Activated CD4-positive, alpha-beta T cell treated with anti-CD3 and anti-CD28 coated beads for 1 hour (primary cell): ENCODE data around the gene HOXA7.
A peak's percentile ranks its signal among the peaks of the same experiment; 100 is the strongest.

ENCODE experiments used
- DNase-seq: peaks from one replicate; pipeline ENCODE4 v3.0.0-alpha.2; 2020

Gene HOXA7

GRCh38 chr7:27169658-27170425, 13.4 kb upstream of the HOXA7 start:
- DNase-seq: no peak

DNA sequence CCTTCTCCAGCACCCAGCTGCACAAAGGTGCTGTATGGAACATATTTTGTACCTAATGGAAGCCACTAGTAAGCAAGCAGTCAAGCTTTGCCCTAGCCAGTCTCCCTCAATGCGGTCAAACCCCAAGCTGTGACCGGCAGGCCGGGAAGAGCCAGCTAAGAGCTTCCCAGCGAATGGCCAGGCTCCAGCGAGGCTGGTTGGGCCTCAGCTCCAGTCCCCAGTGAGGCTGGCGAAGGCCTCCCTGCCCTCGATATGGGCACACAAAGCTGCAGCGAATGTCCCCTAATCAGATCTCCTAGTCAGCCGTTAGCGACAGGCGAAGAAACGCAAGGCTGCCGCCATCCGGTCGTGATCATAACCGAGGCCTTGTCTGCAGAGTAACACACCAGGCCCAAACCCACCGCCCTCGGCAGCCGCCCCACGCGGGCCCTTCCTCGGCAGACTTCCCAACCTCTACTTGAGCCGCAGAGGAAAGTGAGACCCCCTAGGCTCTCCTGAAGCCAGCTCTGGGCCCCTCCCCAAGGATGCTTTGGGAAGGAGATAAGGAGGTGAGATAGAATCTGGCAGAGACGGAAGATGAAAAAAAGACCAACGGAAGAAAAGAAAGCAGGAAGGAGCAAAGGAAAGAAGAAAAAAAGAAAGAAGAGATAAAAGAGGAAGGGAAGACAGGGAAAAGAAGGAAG, 11.9 kb upstream of the HOXA7 start:
- DNase-seq: no peak

- no peak for DNase-seq
Observed at GRCh38 chr7:27167916-27168264, 11.4 kb upstream of the HOXA7 start.

DNA sequence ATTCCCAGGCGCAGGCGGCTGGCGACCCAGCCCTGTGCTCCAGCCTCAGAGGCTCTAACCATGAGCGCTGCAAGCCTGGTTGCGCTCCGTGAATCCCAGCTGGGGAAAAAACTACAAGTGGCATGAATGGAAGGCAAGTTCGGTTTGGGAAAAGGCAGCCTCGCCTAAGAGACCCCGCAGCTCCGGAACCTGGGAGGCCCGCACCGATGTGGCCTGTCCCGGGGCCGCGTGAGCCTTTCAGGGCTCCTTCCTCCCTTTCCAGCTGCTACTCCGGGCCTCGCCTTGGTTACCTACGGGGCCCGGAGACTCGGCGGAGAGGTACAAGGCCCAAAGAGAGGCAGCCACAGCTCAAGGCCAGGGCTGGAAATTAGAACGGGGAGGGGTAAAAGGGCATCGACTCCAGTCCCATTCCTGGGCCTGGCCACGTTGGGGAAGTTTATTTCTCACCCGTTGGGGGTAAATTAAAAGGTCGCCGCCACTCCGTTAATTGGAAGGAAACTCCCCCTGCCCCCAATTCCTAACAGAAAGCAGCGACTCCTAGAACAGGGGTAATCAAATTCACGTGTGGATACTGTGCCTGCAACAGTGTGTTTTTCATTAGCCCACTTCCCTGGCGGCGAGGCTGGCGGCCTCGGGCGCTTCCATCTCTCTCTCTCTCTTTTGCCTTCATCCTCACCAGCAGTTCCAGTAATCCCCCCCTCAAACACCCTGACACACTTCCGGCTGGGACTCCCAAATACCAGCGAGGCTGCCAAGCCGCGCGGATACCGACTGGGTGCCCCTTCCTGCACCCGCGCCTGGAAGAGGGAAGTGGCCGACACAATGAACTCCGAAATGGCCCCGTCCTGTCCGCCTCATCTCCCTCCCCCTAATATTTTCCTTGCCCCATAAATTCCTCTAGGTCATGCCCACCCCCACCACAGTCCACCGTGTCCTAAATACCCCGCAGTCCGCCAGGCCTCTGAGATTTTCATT, 10.3 kb upstream of the HOXA7 start:
- no peak for DNase-seq

GRCh38 chr7:27165996-27166530, 9.6 kb upstream of the HOXA7 start:
- DNase-seq: no peak

DNA sequence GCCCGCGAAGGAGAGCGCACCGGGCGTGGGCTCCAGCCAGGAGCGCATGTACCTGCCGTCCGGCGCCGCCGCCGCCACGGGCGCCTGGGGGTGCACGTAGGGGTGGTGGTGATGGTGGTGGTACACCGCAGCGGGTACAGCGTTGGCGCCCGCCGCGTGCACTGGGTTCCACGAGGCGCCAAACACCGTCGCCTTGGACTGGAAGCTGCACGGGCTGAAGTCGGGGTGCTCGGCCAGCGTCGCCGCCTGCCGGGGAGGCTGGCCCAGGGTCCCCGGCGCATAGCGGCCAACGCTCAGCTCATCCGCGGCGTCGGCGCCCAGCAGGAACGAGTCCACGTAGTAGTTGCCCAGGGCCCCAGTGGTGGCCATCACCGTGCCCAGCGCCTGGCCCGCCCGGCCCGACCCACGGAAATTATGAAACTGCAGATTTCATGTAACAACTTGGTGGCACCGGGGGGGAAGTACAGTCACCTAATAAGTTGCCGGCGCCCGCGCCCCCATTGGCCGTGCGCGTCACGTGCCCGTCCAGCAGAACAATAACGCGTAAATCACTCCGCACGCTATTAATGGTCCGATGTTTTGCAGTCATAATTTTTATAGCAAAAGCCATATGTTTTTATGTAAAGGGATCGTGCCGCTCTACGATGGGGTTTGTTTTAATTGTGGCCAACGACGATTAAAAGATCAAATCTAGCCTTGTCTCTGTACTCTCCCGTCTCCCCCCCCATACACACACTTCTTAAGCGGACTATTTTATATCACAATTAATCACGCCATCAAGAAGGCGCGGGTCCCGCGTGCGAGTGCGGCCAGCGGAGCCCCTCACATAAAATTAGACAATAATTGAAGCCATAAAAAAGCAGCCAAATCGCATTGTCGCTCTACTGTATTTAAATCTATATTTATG, 8.9 kb upstream of the HOXA7 start, which contains the start of gene HOXA9:
HOXA9 (minus strand) TSS at position 449 of the 907 bp plus-strand sequence; CDS start at position 369, 80 bp downstream.
- no peak for DNase-seq

GRCh38 chr7:27164367-27165088, 8.1 kb upstream of the HOXA7 start:
- DNase-seq: no peak

DNA sequence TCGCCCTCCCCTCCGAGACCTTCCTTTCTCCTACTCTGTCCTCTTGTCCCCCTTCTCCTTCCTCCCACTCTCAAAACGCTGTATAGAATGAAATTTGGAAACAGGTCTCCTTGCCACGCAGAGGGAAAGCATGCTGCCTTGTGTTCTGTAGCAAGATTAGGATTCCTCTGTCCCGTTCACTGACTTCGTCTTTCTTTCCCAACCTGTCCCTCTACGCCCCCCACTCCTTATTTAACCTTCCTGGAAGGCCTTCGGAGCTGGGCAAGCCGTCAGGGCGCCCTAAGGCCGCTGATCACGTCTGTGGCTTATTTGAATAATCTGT, 7.5 kb upstream of the HOXA7 start:
- DNase-seq: no peak

- DNase-seq: no peak
Observed at GRCh38 chr7:27163288-27164044, 7.0 kb upstream of the HOXA7 start.

GRCh38 chr7:27162561-27163287, 6.2 kb upstream of the HOXA7 start:
- DNase-seq: no peak

- no peak for DNase-seq
Observed at GRCh38 chr7:27161721-27162560, 5.5 kb upstream of the HOXA7 start.

- DNase-seq: no peak
Observed at GRCh38 chr7:27161214-27161720, 4.8 kb upstream of the HOXA7 start.

- peak; percentile 82 for DNase-seq
Observed at GRCh38 chr7:27160546-27161213, 4.2 kb upstream of the HOXA7 start.

- DNase-seq: no peak
Observed at GRCh38 chr7:27160145-27160545, 3.7 kb upstream of the HOXA7 start.

DNA sequence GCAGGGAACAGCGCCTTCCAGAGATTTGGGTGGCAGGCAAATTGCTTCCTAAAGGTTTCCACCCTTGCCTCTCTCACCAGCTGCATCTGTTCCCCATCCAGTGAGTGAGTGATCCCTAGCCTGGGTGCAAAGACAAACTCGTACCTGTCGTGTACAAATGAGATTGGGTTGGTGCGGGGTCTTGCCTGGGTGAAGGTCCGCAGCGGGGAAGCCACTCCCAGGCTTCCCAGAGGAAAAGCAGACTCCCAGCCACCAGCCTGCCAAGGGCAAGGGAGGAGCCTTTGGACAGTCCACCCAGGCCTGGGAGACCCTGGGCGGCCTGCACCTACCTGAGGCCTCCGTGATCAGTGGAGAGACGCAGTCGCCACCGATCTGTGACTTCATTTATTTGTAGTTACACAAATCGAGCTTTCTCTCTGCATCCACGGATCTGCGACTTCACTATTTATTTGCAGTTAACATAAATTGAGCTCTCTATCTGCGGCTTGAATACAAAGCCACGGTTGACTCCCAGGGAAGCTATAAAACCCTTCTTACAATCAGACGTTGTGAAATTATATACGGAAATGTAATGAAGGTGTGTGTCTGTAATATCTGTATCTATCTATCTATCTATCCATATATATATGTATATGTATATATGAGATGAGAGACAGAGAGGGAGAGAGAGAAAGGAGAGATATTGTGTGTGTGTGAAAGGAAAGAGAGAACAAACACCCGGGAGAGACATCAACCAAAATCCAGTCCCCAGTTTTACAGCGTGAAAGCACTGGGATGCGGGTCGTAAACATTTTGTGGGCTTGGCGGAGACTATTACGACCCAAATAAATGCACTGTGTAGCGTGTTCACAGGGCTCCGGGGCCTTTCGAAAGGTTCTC, 3.0 kb upstream of the HOXA7 start:
- DNase-seq: no peak

- DNase-seq: no peak
Observed at GRCh38 chr7:27158436-27159265, 2.2 kb upstream of the HOXA7 start.
